HG02943 (cell line): ENCODE data around the gene MEDAG.

ENCODE experiments used
- ATAC-seq: cut with Tn5 transposase; IDR thresholded peaks from one replicate; pipeline ENCODE4 v1.9.1; 2021; ENCODE audit warnings: mild to moderate bottlenecking, low read depth, moderate library complexity; ENCODE audit not compliant: unreplicated experiment

MEDAG gene

DNA sequence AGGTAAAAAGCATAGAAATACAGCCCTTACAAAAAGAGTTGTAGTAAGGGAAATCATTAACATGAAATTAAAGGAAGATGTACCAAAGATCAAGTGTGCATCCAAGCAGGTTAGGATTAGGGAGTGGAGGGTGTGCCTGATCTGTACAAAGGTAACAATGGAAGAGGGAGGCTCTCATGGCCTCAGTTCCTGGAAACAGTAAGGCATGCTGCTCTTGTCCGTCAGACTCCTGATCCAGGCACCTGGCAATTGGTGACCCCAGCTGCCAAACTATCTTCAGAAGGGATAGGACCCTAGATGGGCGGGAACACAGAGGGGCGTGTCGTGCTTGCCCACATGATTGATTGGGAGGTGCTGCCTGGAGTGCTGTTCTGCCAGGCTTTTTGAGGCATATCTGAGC lies 30.9 kb downstream of the MEDAG start:
- no peak for ATAC-seq

- no peak for ATAC-seq
Measured at GRCh38 chr13:30943881-30944280, 37.8 kb downstream of the MEDAG start.

- ATAC-seq = no peak
Measured at GRCh38 chr13:30957258-30957943, 51.3 kb downstream of the MEDAG start.

DNA sequence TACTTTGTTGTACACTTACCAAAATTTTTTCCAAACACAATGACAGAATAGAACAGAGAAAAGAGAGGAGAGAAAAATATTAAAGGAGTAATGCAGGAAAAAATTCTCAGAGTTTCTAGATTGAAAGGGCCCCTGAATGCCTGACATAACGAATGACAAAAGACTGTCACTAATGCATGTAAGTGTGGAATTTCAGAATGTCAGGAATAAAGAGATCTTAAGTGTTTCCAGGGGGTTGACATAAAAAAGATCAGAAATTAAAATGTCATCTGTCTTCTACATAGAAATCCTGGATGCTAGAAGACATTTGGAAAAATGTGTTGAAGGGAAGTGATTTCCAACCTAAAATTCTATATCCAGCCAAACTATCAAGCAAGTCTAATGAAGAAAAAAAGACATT lies 53.6 kb downstream of the MEDAG start:
- ATAC-seq = no peak

- no peak for ATAC-seq
Measured at GRCh38 chr13:30963791-30964190, 57.7 kb downstream of the MEDAG start.

GRCh38 chr13:30965380-30965779 lies 59.3 kb downstream of the MEDAG start:
- no peak for ATAC-seq

- no peak for ATAC-seq
Measured at GRCh38 chr13:30966101-30966500, 60.0 kb downstream of the MEDAG start.

- ATAC-seq = no peak
Measured at GRCh38 chr13:30968846-30969245, 62.8 kb downstream of the MEDAG start.

- no peak for ATAC-seq
Measured at GRCh38 chr13:30971575-30971974, 65.5 kb downstream of the MEDAG start.

DNA sequence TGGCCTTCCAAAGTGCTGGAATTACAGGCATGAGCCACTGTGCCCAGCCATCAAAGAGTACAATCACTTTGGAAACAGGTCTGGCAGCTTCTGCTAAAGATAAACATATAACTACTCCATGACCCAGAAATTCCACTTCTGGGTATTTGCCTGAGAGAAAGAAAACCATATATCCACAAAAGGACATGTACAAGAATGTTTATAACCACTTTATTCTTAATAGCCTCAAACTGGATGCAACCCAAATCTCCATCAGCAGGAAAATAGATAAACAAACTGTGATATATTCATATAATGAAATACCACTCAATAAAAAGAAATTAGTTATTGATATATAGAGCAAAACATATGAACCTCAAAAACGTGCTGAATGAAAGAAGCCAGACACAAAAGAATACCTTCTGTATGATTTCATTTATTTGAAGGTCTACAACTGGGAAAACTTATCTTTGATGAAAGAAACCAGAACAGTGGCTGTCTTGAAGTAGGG lies 66.9 kb downstream of the MEDAG start:
- ATAC-seq = no peak

DNA sequence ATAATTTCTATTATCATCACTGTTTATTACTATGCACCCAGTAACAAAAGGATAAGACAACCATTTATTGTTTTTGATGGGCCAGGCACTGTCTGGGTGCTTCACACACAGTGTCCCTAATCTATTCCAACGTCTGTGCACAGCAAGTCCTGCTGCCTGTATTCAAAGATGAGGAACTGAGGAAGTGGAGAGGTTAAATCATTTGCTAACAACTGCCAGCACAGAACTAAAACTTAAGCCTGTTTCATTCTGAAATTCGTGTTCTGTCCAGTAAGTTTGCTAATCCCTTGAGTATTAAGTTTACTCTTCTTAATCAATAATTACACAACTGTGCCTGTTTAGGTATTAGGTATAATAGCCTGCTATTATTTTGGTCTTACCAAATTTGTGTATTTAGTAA lies 68.3 kb downstream of the MEDAG start:
- no peak for ATAC-seq
